HG03571 (cell line): Measurements from ENCODE around the gene LRRC42.

Source experiments
- ATAC-seq: cut with Tn5 transposase; IDR thresholded peaks from one replicate; pipeline ENCODE4 v1.9.1; 2021; ENCODE audit not compliant: unreplicated experiment

The LRRC42 gene, protein sequence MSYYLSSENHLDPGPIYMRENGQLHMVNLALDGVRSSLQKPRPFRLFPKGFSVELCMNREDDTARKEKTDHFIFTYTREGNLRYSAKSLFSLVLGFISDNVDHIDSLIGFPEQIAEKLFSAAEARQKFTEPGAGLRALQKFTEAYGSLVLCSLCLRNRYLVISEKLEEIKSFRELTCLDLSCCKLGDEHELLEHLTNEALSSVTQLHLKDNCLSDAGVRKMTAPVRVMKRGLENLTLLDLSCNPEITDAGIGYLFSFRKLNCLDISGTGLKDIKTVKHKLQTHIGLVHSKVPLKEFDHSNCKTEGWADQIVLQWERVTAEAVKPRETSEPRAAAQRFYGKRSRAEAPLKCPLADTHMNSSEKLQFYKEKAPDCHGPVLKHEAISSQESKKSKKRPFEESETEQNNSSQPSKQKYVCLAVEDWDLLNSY

DNA sequence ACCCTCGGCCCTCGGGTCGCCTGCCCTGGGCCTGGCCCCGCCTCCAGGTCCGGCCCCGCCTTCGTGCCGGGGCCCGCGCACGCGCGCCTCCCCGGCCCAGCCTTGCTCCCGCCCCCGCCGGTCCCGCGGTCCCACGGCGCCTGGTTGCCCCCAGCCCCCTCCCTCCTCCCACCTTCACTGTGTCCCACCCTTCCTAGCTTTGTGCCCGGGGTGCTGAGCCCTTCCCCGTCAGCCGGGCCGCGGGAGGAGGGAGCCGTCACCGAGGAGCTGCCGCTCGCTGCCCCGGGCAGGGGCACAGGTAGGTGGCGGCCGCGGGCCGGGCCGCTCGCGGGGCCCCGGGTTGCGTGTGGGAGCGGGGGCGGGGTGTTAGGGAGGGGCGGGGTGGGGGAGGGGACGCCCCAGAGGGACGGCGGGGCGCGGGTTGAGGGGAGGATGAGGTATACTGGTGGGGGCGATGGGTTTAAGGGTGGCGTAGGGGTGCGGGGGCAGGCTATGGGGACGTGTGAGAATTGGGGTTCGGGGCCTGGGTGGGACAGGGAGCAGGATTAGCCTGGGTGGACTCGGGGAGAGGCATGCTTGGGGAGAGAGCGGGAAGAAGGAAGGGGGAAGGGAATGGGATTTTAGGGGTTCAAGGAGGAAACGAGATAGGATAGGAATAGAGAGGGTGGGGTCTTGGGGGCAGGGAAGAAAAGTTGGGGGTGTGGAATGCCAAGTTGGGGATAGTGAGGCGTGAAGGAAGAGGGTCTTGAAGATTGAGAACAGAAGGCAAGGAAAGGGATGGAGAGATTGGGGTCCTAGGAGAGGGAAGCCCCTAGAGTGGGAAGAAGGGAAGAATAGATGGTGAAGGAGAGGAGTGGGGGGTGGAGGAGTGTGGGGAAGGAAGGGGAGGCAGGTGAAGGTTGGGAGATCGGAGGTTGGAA lies at the start of gene LRRC42:
Gene LRRC42 (plus strand): TSS at position 99 of the 920 bp plus-strand sequence. CDS start 5,650 bp downstream, outside the sequence.
- peak; percentile 63 for ATAC-seq

DNA sequence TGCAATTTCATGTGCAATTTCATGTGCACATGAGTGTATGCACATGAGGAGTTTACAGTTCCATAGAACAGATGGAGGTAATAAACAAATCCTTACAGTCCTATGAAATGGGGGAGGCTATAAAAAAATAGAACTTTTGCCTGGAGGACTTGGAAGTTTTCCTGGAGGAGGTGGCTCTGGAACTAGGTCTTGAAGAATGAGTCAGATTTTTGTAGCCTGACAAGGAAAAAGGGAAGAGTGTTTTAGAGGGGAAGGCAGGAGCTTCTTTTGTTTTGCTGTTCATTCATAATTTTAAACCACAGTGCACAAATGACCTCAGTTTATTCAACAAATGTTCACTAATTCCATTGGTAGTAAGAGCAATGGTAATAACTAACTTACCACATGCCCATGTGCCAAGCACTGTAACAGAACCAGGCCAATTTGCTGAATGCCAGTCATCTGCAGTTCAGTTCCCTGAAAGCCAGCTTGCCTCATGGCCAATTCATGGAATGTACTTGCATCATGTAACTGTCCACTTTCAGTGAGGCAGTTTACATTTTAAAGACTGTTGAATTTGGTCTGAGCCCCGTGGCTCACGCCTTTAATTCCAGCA lies 49.4 kb upstream of the LRRC42 start:
- no peak for ATAC-seq

DNA sequence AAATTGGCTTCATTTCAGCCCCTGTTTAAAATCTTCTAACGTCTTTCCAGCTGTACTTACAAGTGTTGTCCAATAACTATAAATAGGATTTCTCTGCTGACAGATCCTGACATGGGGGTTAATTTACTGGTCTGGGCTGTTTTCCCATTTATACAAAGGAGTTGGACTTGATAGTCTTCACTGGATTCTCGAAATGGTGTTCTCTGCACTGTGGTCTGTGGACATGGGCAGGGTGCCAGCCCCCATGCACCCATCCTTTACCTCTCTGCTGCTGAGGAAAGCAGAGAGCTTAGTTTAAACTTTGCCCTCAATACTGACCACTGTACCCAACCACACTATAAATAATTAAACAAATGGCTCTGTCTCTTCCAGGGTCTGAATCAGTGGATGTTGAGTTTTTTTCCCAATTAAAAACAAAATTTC lies 46.9 kb upstream of the LRRC42 start:
- no peak for ATAC-seq

DNA sequence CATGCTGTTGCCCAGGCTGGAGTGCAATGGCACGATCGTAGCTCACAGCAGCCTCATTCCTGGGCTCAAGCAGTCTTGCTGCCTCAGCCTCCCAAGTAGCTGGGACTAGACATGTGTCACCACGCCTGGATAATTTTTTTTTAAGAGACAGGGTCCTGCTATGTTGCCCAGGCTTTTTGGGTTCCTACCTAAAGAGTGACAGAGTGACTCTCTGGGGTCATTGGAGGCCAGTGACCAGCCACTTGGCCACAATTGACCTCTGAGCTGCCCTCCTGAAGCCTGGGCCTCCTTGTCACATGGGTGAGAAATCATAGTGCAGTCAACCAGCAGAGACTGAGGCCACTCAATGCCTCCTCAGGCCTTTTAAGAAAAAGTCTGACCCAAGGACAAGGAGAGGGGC lies 46.4 kb upstream of the LRRC42 start:
- ATAC-seq: no peak

DNA sequence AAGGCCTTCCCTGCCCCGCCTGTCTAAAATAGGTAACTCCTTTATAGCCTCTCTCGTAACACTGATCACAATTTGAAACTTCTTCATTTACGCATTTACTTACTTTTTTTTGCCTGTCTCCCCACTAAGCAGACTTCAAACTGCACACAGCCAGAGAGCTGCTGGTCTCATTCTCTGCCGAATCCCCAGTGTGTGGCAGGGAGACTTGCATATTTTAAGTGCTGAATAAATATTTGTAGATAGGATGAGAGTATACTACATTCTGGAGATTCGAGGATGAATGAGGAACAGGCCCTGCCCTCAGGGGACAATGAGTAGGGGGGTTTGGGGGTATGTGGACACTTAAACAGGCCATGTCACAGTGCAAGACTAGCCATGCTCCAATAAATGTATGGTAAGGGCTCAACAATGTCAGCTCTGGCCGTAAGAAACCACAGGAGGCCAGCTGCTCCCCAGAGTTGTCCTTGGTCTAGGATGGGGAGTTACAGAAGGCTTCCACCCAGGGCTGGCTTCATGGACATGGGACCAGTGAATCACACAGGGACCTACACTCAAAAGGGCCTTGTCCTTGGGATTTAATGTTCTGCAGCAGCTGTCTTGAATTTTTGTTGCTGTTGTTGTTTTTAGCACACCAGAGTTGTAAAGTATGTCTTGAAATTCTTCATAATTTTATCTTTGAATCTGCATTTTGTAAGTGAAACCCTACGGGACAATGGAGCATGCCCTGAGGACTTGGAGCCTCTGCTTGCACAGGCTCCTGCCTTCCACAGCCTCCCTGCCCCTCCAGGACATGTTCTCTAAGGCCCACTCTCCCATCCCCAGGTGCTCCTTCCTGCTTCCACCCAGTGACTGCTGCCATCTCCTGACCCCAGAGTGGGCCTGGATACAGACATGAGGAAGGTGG lies 43.7 kb upstream of the LRRC42 start:
- ATAC-seq: no peak

DNA sequence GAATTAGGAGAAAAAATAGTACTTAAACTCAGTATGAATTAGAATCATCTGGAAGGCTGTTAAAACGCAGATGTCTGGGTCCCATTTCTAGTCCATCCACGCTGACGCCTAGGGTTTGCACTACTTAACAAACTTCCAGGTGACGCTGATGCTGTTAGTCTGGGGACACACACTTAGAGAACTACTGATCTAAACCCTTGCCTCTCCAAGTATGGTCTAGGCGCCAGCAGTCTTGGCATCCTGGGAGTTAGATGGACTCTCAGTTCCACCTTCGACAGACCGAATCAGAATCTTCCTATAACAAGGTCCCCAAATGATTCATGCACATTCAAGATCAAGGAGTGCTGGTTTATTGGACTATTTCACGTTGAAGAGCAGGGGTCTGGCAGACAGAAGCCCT lies 40.6 kb upstream of the LRRC42 start:
- ATAC-seq: no peak

DNA sequence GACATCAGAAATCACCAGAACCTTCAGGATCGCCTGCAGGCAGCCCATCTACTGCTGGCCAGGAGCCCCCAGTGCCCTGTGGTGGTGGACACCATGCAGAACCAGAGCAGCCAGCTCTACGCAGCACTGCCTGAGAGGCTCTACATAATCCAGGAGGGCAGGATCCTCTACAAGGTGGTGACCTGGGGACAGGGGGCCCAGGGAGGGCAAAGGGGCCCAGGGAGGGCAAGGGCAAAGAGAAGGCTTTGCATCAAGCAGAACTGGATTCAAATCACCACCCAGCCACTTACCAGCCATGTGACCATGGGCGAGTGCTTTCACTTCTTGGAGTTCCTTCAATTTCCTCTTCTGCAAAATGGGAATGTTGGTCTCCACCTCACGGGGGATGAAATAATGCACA lies 40.0 kb upstream of the LRRC42 start:
- ATAC-seq: no peak

DNA sequence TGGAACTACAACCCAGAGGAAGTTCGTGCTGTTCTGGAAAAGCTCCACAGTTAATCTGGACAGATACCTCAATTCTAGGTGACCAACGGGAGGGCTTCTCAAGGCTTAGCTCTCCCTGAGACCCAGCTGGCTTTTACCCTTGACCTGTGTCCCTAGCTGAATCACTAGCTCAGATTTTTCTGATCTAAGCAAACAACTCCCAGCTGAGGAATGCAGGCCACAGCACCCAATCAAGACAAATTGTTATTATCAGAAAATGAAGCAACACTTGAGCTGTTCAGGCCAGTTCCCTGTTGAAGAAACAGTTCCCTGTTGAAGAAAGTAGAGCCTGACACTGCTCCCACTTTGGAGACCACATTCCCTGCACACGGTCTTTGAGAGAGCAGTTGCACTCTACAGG lies 36.2 kb upstream of the LRRC42 start:
- ATAC-seq: no peak

DNA sequence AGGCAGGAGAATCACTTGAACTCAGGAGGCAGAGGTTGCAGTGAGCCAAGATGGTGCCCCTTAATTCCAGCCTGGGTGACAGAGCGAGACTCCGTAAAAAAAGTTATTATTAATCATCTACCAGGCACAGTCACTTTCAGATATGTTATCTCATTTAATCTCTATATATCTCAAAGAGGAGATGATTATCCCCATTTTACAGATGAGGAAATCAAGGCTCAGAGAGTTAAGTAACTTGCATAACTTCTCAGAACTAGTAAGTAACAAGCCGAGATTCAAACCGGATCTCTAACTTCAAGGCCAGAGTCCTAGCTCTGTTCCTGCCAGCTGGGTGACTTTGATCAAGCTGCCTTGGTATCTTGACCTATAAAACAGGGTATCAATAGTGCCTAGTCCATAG lies 34.7 kb upstream of the LRRC42 start:
- ATAC-seq: no peak

DNA sequence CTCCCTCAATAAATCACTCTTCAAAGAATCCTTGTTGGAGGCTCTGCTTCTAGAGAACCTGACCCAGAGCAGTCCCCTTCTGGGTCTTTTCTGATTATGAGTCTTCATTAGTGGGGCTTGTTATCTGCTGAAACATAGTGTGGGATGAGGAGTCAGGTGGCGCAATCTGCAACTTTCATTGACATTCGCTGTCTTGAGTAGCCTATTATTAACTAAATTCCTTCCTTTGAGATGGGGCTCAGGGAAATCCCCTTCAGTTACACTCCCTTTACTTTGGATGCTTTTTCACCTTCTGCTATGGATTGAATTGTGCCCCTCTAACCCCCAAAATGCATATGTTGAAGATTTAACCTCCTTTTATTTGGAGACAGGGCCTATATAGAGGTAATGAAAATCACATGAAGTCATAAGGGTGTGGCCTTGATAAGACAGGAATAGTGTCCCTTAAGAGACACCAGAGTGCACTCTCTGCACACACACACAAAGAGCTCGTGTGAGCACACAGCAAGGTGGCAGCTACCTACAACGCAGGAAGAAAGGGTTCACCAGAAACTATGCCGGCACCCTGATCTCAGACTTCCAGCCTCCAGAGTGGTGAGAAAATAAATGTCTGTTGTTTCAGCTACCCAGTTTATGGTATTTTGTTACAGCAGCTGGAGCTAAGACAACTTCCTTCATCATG lies 32.7 kb upstream of the LRRC42 start:
- ATAC-seq: no peak

DNA sequence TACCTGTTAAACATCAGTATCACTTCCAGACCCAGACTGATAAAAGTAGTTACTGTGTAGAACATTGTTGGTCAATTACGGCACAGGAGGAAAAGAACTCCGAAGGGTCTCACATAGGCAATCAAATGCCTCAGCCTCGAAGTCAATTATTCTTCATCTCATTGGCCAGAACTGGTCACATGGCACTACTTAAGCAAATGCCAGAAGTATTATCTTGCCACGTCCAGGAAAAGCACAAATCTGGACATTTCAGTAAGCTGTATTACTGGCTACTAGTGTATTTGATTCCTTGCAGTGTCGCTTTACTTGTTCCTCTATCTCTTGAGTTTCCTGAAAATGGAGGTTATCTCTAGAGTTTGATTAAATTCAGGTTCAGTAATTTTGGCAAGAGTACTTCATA lies 27.8 kb upstream of the LRRC42 start:
- ATAC-seq: no peak

DNA sequence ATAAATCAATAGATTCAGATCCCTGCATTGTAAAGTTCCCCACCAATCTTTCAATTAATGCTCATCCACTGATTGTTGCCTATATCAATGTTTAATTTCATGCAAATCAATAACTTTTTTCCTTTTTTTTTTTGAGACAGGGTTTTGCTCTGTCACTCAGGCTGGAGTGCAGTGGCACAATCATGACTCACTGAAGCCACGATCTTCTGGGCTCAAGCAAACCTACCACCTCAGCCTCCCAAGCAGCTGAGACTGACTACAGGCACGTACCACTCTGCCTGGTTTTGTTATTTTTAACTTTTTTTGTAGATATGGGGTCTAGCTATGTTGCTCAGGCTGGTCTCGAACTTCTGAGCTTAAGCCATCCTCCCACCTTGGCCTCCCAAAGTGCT lies 26.5 kb upstream of the LRRC42 start:
- no peak for ATAC-seq

DNA sequence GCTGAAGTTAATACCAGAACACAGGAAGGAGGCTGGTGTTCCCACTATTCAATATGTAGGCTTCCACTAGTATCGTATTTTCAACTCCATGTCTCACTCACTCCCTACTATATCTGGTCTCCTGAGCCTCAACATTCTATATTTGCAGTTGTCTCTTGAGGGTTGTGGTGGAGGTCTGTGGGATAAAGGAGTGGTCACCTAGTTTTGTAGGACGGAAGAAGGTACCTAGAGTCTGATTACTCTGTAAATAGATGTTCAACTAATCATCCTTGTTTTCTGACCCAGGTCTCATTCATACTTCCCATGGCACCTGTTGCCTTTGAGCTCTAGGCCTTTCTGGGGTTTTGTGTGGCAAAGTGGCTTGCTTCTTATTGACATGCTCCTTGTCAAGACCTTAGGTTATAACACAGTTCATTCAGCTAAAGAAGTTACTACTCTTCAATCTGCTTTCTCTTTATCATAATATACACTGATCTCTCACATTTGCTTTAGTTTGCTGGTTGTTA lies 18.7 kb upstream of the LRRC42 start:
- no peak for ATAC-seq

DNA sequence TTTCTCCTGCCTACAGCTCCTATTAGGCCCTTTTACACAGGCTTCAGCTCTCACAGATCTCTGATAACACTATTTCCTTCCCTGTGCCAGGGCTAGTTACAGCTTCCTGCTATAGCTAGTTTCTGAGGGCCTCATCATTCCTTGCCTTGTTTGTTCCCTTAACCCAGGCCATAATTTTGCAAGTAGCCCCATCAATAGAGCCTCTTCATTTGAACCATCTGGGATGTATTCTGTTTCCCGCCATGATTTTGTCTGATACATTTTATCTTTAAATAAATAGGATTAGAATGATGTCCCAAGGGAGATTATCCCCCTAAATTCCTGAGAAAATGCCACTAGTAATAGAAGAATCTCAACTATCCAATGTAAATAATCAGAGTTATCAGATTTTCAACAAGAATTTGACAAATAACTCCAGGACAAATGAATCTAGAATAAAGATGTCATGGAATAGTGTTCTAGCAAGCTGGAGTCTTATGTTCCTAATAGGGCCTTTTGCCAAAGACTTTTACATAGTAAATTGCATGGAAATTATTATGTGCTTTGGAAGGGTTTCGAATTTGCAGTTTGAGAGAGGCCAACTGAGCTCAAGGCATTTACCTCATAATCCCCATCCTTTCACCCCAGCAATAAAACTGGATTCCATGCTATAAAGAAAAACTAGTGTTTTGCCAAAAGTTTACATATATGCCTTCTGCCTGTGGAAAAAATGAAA lies 16.7 kb upstream of the LRRC42 start:
- no peak for ATAC-seq

DNA sequence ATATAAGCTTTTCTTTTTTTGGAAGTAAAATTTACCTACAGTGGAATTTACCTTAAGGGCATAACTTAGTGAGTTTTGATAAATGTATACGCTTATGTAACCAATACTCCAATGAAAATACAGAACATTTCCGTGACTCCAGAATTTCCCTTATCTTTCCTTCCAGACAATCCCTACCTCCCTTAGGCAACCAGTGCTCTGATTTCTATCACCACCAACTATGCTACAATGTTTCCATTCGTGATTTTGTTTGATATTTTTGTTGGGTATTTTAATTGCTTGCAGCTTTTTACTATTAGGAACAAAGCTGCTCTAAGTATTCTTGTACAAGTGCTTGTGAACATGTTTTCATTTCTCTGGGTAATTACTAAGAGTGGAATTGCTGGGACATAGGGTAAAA lies 15.2 kb upstream of the LRRC42 start:
- no peak for ATAC-seq

DNA sequence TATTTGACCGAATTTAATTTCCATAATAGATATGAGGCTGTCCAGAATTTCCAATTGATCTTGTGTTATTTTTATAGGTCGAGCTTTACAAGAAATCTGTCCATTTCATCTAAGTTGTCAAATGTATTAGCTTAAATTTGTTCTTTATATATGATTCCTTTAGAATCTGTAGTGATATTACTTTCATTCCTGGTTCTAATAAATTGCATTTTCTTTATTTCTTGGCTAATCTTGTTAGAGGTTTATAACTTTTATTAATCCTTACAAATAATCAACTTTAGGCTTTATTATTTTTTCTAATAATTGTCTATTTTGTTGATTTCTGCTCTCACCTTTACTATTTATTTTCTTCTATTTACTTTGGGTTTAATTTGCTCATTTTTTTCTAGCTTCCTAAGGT lies 14.6 kb upstream of the LRRC42 start:
- ATAC-seq: no peak

DNA sequence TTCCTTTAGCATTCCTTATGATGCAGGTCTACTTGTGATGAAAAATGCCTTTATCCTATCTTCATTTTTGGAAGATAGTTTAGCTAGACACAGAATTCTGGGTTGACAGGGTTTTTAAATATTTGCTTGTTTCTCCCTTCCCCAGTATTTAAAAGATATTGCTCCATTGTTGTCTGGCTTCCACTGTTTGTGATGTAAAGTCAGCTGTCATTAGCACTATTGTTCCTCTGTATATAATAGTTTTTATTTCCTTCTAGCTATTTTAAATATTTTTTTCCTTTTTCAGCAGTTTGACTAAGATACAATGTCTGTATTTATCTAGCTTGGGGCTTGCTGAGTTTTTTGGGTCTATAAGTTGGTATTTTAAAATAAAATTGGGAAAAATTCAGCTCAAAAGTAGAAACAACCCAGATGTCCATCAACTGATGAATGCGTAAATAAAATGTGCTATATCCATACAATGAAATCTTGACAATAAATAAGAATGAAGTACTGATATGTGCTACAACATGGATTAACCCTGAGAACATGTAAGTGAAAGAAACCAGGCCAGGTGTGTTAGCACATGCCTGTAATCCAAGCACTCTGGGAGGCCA lies 11.9 kb upstream of the LRRC42 start:
- ATAC-seq: no peak

DNA sequence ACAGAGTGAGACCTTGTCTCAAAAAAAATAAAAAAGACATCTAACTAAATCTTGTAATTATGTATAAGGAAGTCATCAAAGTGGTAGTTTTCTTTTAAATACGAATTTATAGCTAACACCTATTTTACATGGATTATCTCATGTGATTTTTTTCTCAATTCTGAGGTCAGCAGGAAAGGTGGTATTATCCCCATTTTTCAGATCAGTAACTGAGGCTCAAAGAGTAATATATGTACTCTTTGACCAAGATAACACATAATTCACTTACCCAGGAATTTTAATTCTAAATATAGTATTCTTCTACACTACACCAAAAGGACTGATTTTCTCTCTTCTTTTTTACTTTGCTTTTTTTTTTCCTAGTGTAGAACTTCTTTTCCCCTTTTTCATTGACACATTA lies 9.7 kb upstream of the LRRC42 start:
- no peak for ATAC-seq
